NOMO-1 treated with DMSO at 0.1 percent for 48 hours (cell line): ENCODE measurements around the gene DYDC1.
"Not testable (repeated sequence)": the region's sequence is repeated elsewhere in the genome, so short reads cannot be mapped to it uniquely, and the experiment has no call there.

Source experiments
- DNase-seq: peaks from one replicate; lab custom pipeline; 2025; ENCODE audit not compliant: unreplicated experiment; lab: John Stamatoyannopoulos, UW

The DYDC1 gene

GRCh38 chr10:80356563-80356988 lies at the start of gene DYDC1, which contains the start of gene DYDC2:
Gene DYDC1 (minus strand): TSS chr10:80356755. CDS start chr10:80352601, 4,154 bp downstream.
Gene DYDC2 (plus strand): TSS chr10:80356781. CDS start chr10:80362444, 5,663 bp downstream.
- DNase-seq, result peak; percentile 61

- no peak for DNase-seq
Observed at GRCh38 chr10:80406204-80406603, 49.6 kb upstream of the DYDC1 start.

- no peak for DNase-seq
Observed at GRCh38 chr10:80405626-80406025, 49.1 kb upstream of the DYDC1 start.

- DNase-seq, result no peak
Observed at GRCh38 chr10:80405035-80405434, 48.5 kb upstream of the DYDC1 start.

GRCh38 chr10:80400136-80400804 lies 43.7 kb upstream of the DYDC1 start:
- DNase-seq, result no peak

- no peak for DNase-seq
Observed at GRCh38 chr10:80397014-80397413, 40.5 kb upstream of the DYDC1 start.

GRCh38 chr10:80394358-80394916 lies 37.9 kb upstream of the DYDC1 start:
- no peak for DNase-seq

GRCh38 chr10:80392250-80392649 lies 35.7 kb upstream of the DYDC1 start:
- DNase-seq, result peak; percentile 44

GRCh38 chr10:80390740-80391139 lies 34.2 kb upstream of the DYDC1 start:
- DNase-seq, result no peak

GRCh38 chr10:80382989-80383388 lies 26.4 kb upstream of the DYDC1 start:
- peak; percentile 31 for DNase-seq

- DNase-seq, result no peak
Observed at GRCh38 chr10:80380185-80380584, 23.6 kb upstream of the DYDC1 start.

- no peak for DNase-seq
Observed at GRCh38 chr10:80379701-80380100, 23.1 kb upstream of the DYDC1 start.

GRCh38 chr10:80373502-80373901 lies 16.9 kb upstream of the DYDC1 start:
- DNase-seq, result peak; percentile 39

- no peak for DNase-seq
Observed at GRCh38 chr10:80372675-80373074, 16.1 kb upstream of the DYDC1 start.

- DNase-seq, result no peak
Observed at GRCh38 chr10:80371467-80371866, 14.9 kb upstream of the DYDC1 start.

- no peak for DNase-seq
Observed at GRCh38 chr10:80365510-80365909, 9.0 kb upstream of the DYDC1 start.

- no peak for DNase-seq
Observed at GRCh38 chr10:80359644-80360043, 3.1 kb upstream of the DYDC1 start.

- not testable (repeated sequence) for DNase-seq
Observed at GRCh38 chr10:80358925-80359324, 2.4 kb upstream of the DYDC1 start.

- DNase-seq, result no peak
Observed at GRCh38 chr10:80357851-80358125, 1.2 kb upstream of the DYDC1 start.

- DNase-seq, result no peak
Observed at GRCh38 chr10:80356989-80357850, 665 bp upstream of the DYDC1 start.

GRCh38 chr10:80351220-80351619 lies 5.3 kb downstream of the DYDC1 start:
- no peak for DNase-seq

GRCh38 chr10:80350251-80350650 lies 6.3 kb downstream of the DYDC1 start:
- DNase-seq, result no peak
